Right lobe of liver (tissue), 6 donors: ENCODE results near the gene MN1. TPM values are rescaled to one million over a fixed set of nuclear protein-coding genes. Genes with fewer than 3 reads are reported as not detected.

ENCODE experiments used
- ATAC-seq, 4 donors: fragments of 200-7000 bp; cut with Tn5 transposase; one replicate each; pipeline ENCODE4 v1.9.1; 2020; ENCODE audit warnings: mild to moderate bottlenecking in 4 of 4, moderate library complexity in 4 of 4
- DNase-seq, 3 donors: peaks; one replicate each; pipeline ENCODE4 v3.0.0-alpha.2; 2020
- H3K27ac ChIP-seq, 3 donors: fragments of 200-600 bp; one replicate each; pipeline ENCODE4 v1.8.0; 2022
- H3K27me3 ChIP-seq, 2 donors: fragments of 200-600 bp; one replicate each; pipeline ENCODE4 v1.8.0; 2022
- H3K36me3 ChIP-seq, 4 donors: fragments of 200-600 bp; sonication (generic) in 1 of 4; one replicate each; pipeline versions ENCODE4 v1.5.1 to v1.8.0; 2017 to 2022; ENCODE audit warnings: control low read depth in 1 of 4
- H3K4me1 ChIP-seq, 4 donors: fragments of 200-600 bp; sonication (generic) in 1 of 4; one replicate each; pipeline versions ENCODE4 v1.5.1 to v1.8.0; 2017 to 2022; ENCODE audit warnings: control low read depth in 1 of 4
- H3K4me3 ChIP-seq, 3 donors: fragments of 200-600 bp; one replicate each; pipeline ENCODE4 v1.8.0; 2022
- H3K9me3 ChIP-seq, 4 donors: fragments of 200-600 bp; sonication (generic) in 1 of 4; one replicate each; pipeline versions ENCODE4 v1.5.1 to v1.8.0; 2017 to 2022; ENCODE audit warnings: control low read depth in 1 of 4
- POLR2A ChIP-seq: fragments of 450-650 bp; IDR thresholded peaks from one replicate; pipeline ENCODE4 v1.6.1; 2017; ENCODE audit warnings: antibody characterized with exemption, mild to moderate bottlenecking
- WGBS: methylation state at CpG from one replicate; pipeline ENCODE4 v1.1.6; 2018; ENCODE audit warnings: low coverage, low lambda C conversion rate; ENCODE audit not compliant: insufficient coverage; ENCODE audit errors: missing lambda C conversion rate; 5-methylcytosine and 5-hydroxymethylcytosine counted together
- intact Hi-C, 2 donors: fragments of 100-400 bp; cut with DNase I; formaldehyde crosslinking; loops; one replicate each; pipeline versions ENCODE4 v1.11.2 to v1.14.1; 2022
- total RNA-seq, 6 experiments: library from RNA; depleted of rRNA in 2 of 6; stranded (reverse); fragments of >200 nt in 2 of 6; fragmentation: NEBNext Ultra II Directional in 3 of 6; extraction: Animal tissue kit (Norgen Biotek cat#: 25700) in 3 of 6; gene quantifications; one replicate each; pipeline versions ENCODE4 v1.1.0 to v1.2.4, GENCODE V29; 2016 to 2023
- TF ChIP-seq, protein P1 (sequence below), 4 donors: fragments of 200-600 bp in 3 of 4; fragments of 450-650 bp in 1 of 4; IDR thresholded peaks; one replicate each; pipeline versions ENCODE4 v1.5.1 to v1.8.0; 2016 to 2022; ENCODE audit warnings: antibody characterized with exemption in 4 of 4, mild to moderate bottlenecking in 2 of 4
- donor health status: DM: no; HTN: yes; CAD: no.
- donor health status: DM: no; HTN: no; CAD: no.
- donor health status: DM: no; HTN: no; CAD: no.
- donor health status: DM: no; HTN: yes; CAD: no.
- donor health status: DM: no; HTN: yes; CAD: no.

MN1 gene
- total RNA-seq, 6 experiments from 2014 or later: 0.10 to 0.77 (median 0.46) TPM

DNA sequence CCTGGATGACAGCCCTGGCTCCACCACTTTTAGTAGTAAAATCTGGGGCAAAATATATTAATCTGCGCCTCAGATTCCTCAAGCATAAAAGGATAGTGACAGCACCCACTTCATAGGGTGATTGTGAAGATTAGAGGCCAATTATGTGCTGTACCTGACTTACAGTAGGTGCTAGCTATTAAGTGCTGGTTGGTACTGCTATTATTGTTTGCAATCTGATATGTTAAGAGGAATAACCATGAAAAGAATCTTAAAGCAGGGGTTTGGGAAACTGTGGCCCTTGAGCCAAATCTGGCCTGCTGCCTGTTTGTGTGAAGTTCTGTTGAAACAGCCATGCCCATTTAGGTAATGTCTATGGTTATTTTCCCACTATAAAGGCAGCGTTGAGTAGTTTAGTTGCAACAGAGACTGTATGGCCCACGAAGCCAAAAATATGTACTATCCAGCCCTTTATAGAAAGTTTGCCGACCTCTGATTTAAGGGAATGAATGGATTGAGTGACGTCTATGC, 44.7 kb upstream of the MN1 start:
- ATAC-seq (no peak), DNase-seq (no peak)
- Histone ChIP-seq H3K36me3 (peaks cover 0 to 8% (median 3%) of the 10 kb centered on the region in 4 donors), H3K9me3 (no peaks in the 10 kb centered on the region), H3K27me3 (no peaks in the 10 kb centered on the region), H3K4me3 (no peak overlapping the region), H3K4me1 (peaks cover 0 to 17% (median 9%) of the 10 kb centered on the region in 4 donors), H3K27ac (no peak overlapping the region)
- 83% methylated on average over 1 of the region's 5 CpGs for WGBS
- TF ChIP-seq, protein P1, sequence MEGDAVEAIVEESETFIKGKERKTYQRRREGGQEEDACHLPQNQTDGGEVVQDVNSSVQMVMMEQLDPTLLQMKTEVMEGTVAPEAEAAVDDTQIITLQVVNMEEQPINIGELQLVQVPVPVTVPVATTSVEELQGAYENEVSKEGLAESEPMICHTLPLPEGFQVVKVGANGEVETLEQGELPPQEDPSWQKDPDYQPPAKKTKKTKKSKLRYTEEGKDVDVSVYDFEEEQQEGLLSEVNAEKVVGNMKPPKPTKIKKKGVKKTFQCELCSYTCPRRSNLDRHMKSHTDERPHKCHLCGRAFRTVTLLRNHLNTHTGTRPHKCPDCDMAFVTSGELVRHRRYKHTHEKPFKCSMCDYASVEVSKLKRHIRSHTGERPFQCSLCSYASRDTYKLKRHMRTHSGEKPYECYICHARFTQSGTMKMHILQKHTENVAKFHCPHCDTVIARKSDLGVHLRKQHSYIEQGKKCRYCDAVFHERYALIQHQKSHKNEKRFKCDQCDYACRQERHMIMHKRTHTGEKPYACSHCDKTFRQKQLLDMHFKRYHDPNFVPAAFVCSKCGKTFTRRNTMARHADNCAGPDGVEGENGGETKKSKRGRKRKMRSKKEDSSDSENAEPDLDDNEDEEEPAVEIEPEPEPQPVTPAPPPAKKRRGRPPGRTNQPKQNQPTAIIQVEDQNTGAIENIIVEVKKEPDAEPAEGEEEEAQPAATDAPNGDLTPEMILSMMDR (IDR thresholded peaks at IDR 0.05): no peak
- intact Hi-C loops: no loop called here

- no peak overlapping the region for H3K4me3 ChIP-seq
- no peak for ATAC-seq
- intact Hi-C loops: no loop called here
- 87% methylated on average over 7 of the region's 7 CpGs for WGBS
- no peak for TF ChIP-seq POLR2A
- TF ChIP-seq, protein P1 (IDR thresholded peaks at IDR 0.05): no peak
- no peak for DNase-seq
- H3K36me3 ChIP-seq: peaks cover 0 to 7% (median 2%) of the 10 kb centered on the region in 4 donors
- no peaks in the 10 kb centered on the region for H3K9me3 ChIP-seq
- H3K4me1 ChIP-seq: peaks cover 0 to 16% (median 8%) of the 10 kb centered on the region in 4 donors
- H3K27ac ChIP-seq: no peak overlapping the region
- no peaks in the 10 kb centered on the region for H3K27me3 ChIP-seq
Measured at GRCh38 chr22:27845644-27846043, 44.1 kb upstream of the MN1 start.

GRCh38 chr22:27844656-27845591, 43.4 kb upstream of the MN1 start:
- intact Hi-C loops: no loop called here
- Histone ChIP-seq H3K36me3 (peaks cover 0 to 5% (median 2%) of the 10 kb centered on the region in 4 donors), H3K27ac (no peak overlapping the region), H3K4me3 (no peak overlapping the region), H3K4me1 (peaks cover 0 to 9% (median 3%) of the 10 kb centered on the region in 4 donors), H3K9me3 (no peaks in the 10 kb centered on the region), H3K27me3 (no peaks in the 10 kb centered on the region)
- TF ChIP-seq, protein P1 (IDR thresholded peaks at IDR 0.05): no peak
- no peak for TF ChIP-seq POLR2A
- DNase-seq (peak in 1 of 3 donors; percentile 26), ATAC-seq (no peak)
- WGBS: 80% methylated on average over 6 of the region's 20 CpGs

DNA sequence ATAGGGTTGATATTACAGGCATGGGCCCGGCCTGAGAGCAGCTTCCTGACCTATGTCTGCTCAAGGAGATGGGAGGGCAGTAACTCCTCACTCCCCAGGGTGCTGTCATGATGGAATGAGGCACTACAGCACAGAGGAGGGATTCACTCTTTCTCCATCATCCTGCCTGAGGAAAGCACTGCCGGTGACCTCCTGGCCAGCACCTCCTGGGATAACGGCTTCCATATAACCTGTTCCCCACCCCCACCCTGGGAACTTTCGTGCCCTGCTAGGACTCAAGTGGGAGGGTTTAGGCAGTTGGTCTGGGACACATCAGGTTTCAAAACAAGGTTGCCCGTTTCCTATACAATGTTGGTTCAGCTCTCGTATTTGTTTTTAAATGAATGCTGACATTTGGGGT, 42.7 kb upstream of the MN1 start:
- WGBS: 75% methylated on average over 4 of the region's 6 CpGs
- ATAC-seq (peak in 1 of 4 donors; percentile 4), DNase-seq (peak in 1 of 3 donors; percentile 33)
- no peak overlapping the region for H3K27ac ChIP-seq
- H3K36me3 ChIP-seq: peaks cover 0 to 5% (median 2%) of the 10 kb centered on the region in 4 donors
- no peaks in the 10 kb centered on the region for H3K27me3 ChIP-seq
- peaks cover 0 to 3% (median under 1%) of the 10 kb centered on the region in 4 donors for H3K4me1 ChIP-seq
- TF ChIP-seq POLR2A: no peak
- TF ChIP-seq, protein P1 (IDR thresholded peaks at IDR 0.05): no peak
- no peaks in the 10 kb centered on the region for H3K9me3 ChIP-seq
- intact Hi-C loops: no loop called here
- no peak overlapping the region for H3K4me3 ChIP-seq
